ENCODE results near the gene C9.

Gene C9

DNA sequence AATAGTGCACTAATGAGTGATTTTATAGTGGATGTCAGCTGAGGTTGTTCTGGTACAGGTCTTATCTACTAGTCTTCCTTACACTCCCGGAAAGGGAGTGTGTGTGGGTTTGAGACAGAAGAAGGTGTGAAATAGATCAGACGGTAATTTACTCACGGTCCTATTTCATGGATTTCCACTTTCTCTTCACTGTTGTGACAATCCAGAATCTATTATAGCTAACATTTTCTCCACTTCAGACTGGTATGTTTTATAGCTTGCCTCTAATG is 7.0 kb upstream of the C9 start:
- Histone ChIP-seq H3K4me1 (ENCODE audit: insufficient read depth, low read length) (peaks cover 10% of the 10 kb centered on the region; the same call in 1 of the 2 replicates), H3K27me3 (ENCODE audit: insufficient read depth, low read length) (no peaks in the 10 kb centered on the region), H3K27ac (ENCODE audit: low read length) (no peak overlapping the region), H3K9me3 (ENCODE audit: insufficient read depth, low read depth, low read length) (no peaks in the 10 kb centered on the region), H3K4me3 (ENCODE audit: low read length) (no peak overlapping the region), H3K9ac (ENCODE audit: low read depth, low read length) (no peak overlapping the region), H3K36me3 (ENCODE audit: insufficient read depth, low read depth, low read length) (no peaks in the 10 kb centered on the region)

GRCh38 chr5:39370555-39371366 is 6.5 kb upstream of the C9 start:
- Histone ChIP-seq H3K4me1 (ENCODE audit: insufficient read depth, low read length) (peaks cover 10% of the 10 kb centered on the region; the same call in 1 of the 2 replicates), H3K9ac (ENCODE audit: low read depth, low read length) (no peak overlapping the region), H3K27ac (ENCODE audit: low read length) (no peak overlapping the region), H3K4me3 (ENCODE audit: low read length) (no peak overlapping the region), H3K27me3 (ENCODE audit: insufficient read depth, low read length) (no peaks in the 10 kb centered on the region), H3K9me3 (ENCODE audit: insufficient read depth, low read depth, low read length) (no peaks in the 10 kb centered on the region), H3K36me3 (ENCODE audit: insufficient read depth, low read depth, low read length) (no peaks in the 10 kb centered on the region)

DNA sequence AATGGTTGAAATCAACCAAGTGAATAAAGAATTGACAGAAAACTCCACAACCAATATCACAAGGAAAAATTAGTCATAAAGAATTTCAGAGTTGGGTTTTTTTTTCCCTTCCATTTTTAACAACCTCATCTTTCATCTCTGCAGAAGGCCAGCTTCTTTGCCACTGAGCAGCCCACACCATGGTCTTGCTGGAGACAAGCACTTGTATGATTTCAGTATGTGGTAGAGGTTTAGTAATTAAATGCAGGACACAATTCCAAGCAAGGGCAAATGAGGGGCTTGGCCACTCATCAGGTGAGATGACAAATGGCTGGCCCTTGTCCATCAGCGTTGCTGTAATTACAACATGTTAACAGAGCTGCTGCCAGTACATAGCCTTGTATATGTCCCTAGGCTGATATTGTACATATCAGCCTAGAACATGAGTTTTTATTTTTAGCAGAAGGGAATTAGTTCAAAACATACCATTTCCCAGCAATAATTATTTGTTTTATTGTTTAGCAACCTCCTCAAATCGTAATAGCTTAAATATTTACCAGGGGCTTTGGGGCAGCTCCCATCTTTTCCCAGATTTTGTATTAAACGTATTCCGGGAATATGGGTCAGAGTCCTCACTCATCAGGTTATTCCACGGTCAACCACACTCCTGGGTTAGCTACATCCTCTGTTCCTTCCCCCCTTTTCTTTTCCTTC is 5.0 kb upstream of the C9 start:
- H3K4me3 ChIP-seq (ENCODE audit: low read length), result no peak overlapping the region
- no peaks in the 10 kb centered on the region for H3K27me3 ChIP-seq (ENCODE audit: insufficient read depth, low read length)
- H3K9ac ChIP-seq (ENCODE audit: low read depth, low read length), result no peak overlapping the region
- H3K36me3 ChIP-seq (ENCODE audit: insufficient read depth, low read depth, low read length), result no peaks in the 10 kb centered on the region
- H3K27ac ChIP-seq (ENCODE audit: low read length), result no peak overlapping the region
- no peaks in the 10 kb centered on the region for H3K9me3 ChIP-seq (ENCODE audit: insufficient read depth, low read depth, low read length)
- peaks cover 10% of the 10 kb centered on the region; the same call in 1 of the 2 replicates for H3K4me1 ChIP-seq (ENCODE audit: insufficient read depth, low read length)

- Histone ChIP-seq H3K27me3 (ENCODE audit: insufficient read depth, low read length) (no peaks in the 10 kb centered on the region), H3K9me3 (ENCODE audit: insufficient read depth, low read depth, low read length) (no peaks in the 10 kb centered on the region), H3K9ac (ENCODE audit: low read depth, low read length) (no peak overlapping the region), H3K27ac (ENCODE audit: low read length) (no peak overlapping the region), H3K36me3 (ENCODE audit: insufficient read depth, low read depth, low read length) (no peaks in the 10 kb centered on the region), H3K4me1 (ENCODE audit: insufficient read depth, low read length) (peaks cover 7% of the 10 kb centered on the region; the same call in 1 of the 2 replicates), H3K4me3 (ENCODE audit: low read length) (no peak overlapping the region)
Observed at GRCh38 chr5:39368116-39368515, 3.8 kb upstream of the C9 start.

GRCh38 chr5:39367711-39368110 is 3.4 kb upstream of the C9 start:
- Histone ChIP-seq H3K4me3 (ENCODE audit: low read length) (no peak overlapping the region), H3K27me3 (ENCODE audit: insufficient read depth, low read length) (no peaks in the 10 kb centered on the region), H3K9ac (ENCODE audit: low read depth, low read length) (no peak overlapping the region), H3K4me1 (ENCODE audit: insufficient read depth, low read length) (peaks cover 8% of the 10 kb centered on the region), H3K36me3 (ENCODE audit: insufficient read depth, low read depth, low read length) (no peaks in the 10 kb centered on the region), H3K27ac (ENCODE audit: low read length) (no peak overlapping the region), H3K9me3 (ENCODE audit: insufficient read depth, low read depth, low read length) (no peaks in the 10 kb centered on the region)

DNA sequence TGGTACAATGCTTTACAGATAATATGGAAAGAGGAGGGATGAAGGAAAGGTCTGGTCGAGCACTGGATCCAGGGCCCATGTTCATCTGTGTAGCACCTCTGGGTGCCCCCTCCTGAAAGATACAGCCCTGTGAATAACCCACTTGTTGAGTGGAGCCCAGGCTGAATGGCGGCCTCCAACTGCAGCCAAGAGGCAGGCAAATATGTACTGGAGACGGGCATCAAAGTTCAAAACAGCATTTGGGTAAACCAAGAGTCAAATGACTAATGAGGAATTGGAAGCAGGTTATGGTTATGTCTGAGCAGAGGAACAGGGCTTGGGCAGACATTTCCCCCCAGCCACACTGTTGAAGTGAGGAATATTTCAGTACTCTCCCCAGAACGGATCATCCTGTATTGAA is 1.1 kb downstream of the C9 start:
- H3K27me3 ChIP-seq (ENCODE audit: insufficient read depth, low read length), result no peaks in the 10 kb centered on the region
- H3K4me1 ChIP-seq (ENCODE audit: insufficient read depth, low read length), result peaks cover 6% of the 10 kb centered on the region; the same call in 1 of the 2 replicates
- H3K27ac ChIP-seq (ENCODE audit: low read length), result no peak overlapping the region
- no peak overlapping the region for H3K4me3 ChIP-seq (ENCODE audit: low read length)
- no peaks in the 10 kb centered on the region for H3K36me3 ChIP-seq (ENCODE audit: insufficient read depth, low read depth, low read length)
- H3K9ac ChIP-seq (ENCODE audit: low read depth, low read length), result no peak overlapping the region
- 0 out of 2 replicates have a peak, but pooled peaks cover 2% of the 10 kb centered on the region for H3K9me3 ChIP-seq (ENCODE audit: insufficient read depth, low read depth, low read length)

DNA sequence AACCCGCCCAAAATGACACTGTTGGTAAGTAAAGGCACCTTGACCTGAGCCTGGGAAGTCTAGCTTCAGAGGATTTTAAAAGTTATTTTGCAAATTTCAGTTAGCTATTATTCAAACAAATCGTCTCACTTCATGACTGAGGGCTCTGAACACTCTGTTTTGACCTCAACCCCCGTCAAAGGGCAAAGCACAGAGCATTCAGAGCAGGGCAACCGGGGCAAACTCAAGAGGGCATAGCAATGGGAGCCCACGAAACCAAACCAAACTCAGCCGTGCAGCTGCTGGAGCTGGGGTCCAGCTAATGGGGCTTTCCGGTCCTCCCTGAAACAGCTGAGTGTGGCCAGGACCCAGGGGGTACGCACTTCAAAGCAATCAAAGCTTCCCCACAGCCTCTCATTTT is 1.6 kb downstream of the C9 start:
- Histone ChIP-seq H3K4me3 (ENCODE audit: low read length) (no peak overlapping the region), H3K4me1 (ENCODE audit: insufficient read depth, low read length) (peaks cover 6% of the 10 kb centered on the region; the same call in 1 of the 2 replicates), H3K36me3 (ENCODE audit: insufficient read depth, low read depth, low read length) (no peaks in the 10 kb centered on the region), H3K9me3 (ENCODE audit: insufficient read depth, low read depth, low read length) (0 out of 2 replicates have a peak, but pooled peaks cover 2% of the 10 kb centered on the region), H3K27ac (ENCODE audit: low read length) (no peak overlapping the region), H3K27me3 (ENCODE audit: insufficient read depth, low read length) (no peaks in the 10 kb centered on the region), H3K9ac (ENCODE audit: low read depth, low read length) (no peak overlapping the region)

DNA sequence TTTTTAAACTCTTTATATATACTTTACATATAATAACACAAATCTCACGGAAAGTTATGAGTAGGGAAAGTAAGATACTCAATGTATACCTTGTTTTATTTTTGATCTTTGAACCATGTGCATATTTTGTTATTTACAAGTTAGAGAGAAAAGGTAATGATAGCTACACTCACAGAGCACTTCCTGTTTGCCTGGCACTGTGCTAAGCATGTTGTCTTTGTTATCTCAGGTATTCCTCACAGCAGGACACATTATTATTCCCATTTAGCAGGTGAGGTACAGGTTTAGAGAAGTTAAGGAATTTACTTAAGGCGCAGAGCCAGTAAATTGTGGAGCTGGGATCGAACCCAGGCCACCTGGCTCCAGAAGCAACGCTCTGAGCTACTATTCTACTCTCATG is 3.0 kb downstream of the C9 start:
- 0 out of 2 replicates have a peak, but pooled peaks cover 2% of the 10 kb centered on the region for H3K9me3 ChIP-seq (ENCODE audit: insufficient read depth, low read depth, low read length)
- no peak overlapping the region for H3K9ac ChIP-seq (ENCODE audit: low read depth, low read length)
- no peak overlapping the region for H3K4me3 ChIP-seq (ENCODE audit: low read length)
- no peaks in the 10 kb centered on the region for H3K27me3 ChIP-seq (ENCODE audit: insufficient read depth, low read length)
- H3K27ac ChIP-seq (ENCODE audit: low read length), result no peak overlapping the region
- no peaks in the 10 kb centered on the region for H3K36me3 ChIP-seq (ENCODE audit: insufficient read depth, low read depth, low read length)
- peaks cover 10% of the 10 kb centered on the region; the same call in 1 of the 2 replicates for H3K4me1 ChIP-seq (ENCODE audit: insufficient read depth, low read length)

GRCh38 chr5:39360471-39361111 is 3.7 kb downstream of the C9 start:
- Histone ChIP-seq H3K9me3 (ENCODE audit: insufficient read depth, low read depth, low read length) (0 out of 2 replicates have a peak, but pooled peaks cover 2% of the 10 kb centered on the region), H3K9ac (ENCODE audit: low read depth, low read length) (no peak overlapping the region), H3K36me3 (ENCODE audit: insufficient read depth, low read depth, low read length) (no peaks in the 10 kb centered on the region), H3K27ac (ENCODE audit: low read length) (no peak overlapping the region), H3K27me3 (ENCODE audit: insufficient read depth, low read length) (no peaks in the 10 kb centered on the region), H3K4me1 (ENCODE audit: insufficient read depth, low read length) (peaks cover 10% of the 10 kb centered on the region; the same call in 1 of the 2 replicates), H3K4me3 (ENCODE audit: low read length) (no peak overlapping the region)

- Histone ChIP-seq H3K4me1 (ENCODE audit: insufficient read depth, low read length) (peaks cover 4% of the 10 kb centered on the region; the same call in 1 of the 2 replicates), H3K27ac (ENCODE audit: low read length) (no peak overlapping the region), H3K9me3 (ENCODE audit: insufficient read depth, low read depth, low read length) (0 out of 2 replicates have a peak, but pooled peaks cover 3% of the 10 kb centered on the region), H3K27me3 (ENCODE audit: insufficient read depth, low read length) (no peaks in the 10 kb centered on the region), H3K4me3 (ENCODE audit: low read length) (no peak overlapping the region), H3K9ac (ENCODE audit: low read depth, low read length) (no peak overlapping the region), H3K36me3 (ENCODE audit: insufficient read depth, low read depth, low read length) (no peaks in the 10 kb centered on the region)
Observed at GRCh38 chr5:39356263-39356662, 8.0 kb downstream of the C9 start.

- Histone ChIP-seq H3K4me3 (ENCODE audit: low read length) (no peak overlapping the region), H3K27me3 (ENCODE audit: insufficient read depth, low read length) (no peaks in the 10 kb centered on the region), H3K9ac (ENCODE audit: low read depth, low read length) (no peak overlapping the region), H3K27ac (ENCODE audit: low read length) (no peak overlapping the region), H3K4me1 (ENCODE audit: insufficient read depth, low read length) (peaks cover 4% of the 10 kb centered on the region; the same call in 1 of the 2 replicates), H3K9me3 (ENCODE audit: insufficient read depth, low read depth, low read length) (peaks cover 12% of the 10 kb centered on the region), H3K36me3 (ENCODE audit: insufficient read depth, low read depth, low read length) (no peaks in the 10 kb centered on the region)
Observed at GRCh38 chr5:39355324-39355723, 9.0 kb downstream of the C9 start.
